Upper lobe of left lung (tissue), 6 donors: ENCODE results near the gene MPP4. TPM values are rescaled to one million over a fixed set of nuclear protein-coding genes. Genes with fewer than 3 reads are reported as not detected.
A peak's percentile ranks its signal among the peaks of the same experiment; 100 is the strongest.

Experiments used
- ATAC-seq, 2 donors: fragments of 200-7000 bp; cut with Tn5 transposase; one replicate each; pipeline ENCODE4 v1.9.1; 2022; ENCODE audit warnings: mild to moderate bottlenecking in 2 of 2, moderate library complexity in 2 of 2; ENCODE audit not compliant: low FRiP score in 2 of 2
- DNase-seq, 2 donors: peaks; one replicate each; pipeline ENCODE4 v3.0.0-alpha.2; 2019 to 2020
- H3K27ac ChIP-seq, 4 donors: fragments of 200-600 bp; sonication (generic); one replicate each; pipeline ENCODE4 v1.5.1; 2016 to 2019
- H3K27me3 ChIP-seq, 4 donors: fragments of 200-600 bp; sonication (generic); one replicate each; pipeline ENCODE4 v1.5.1; 2017 to 2019
- H3K36me3 ChIP-seq, 4 donors: fragments of 200-600 bp; sonication (generic); one replicate each; pipeline ENCODE4 v1.5.1; 2016 to 2019
- H3K4me1 ChIP-seq, 4 donors: fragments of 200-600 bp; sonication (generic); one replicate each; pipeline ENCODE4 v1.5.1; 2018 to 2019
- H3K4me3 ChIP-seq, 4 donors: fragments of 200-600 bp; sonication (generic); one replicate each; pipeline ENCODE4 v1.5.1; 2017 to 2019; ENCODE audit warnings: mild to moderate bottlenecking in 2 of 4, moderate library complexity in 1 of 4
- H3K9me3 ChIP-seq, 4 donors: fragments of 200-600 bp; sonication (generic); one replicate each; pipeline ENCODE4 v1.5.1; 2018 to 2019
- CTCF ChIP-seq, 6 experiments: fragments of 450-650 bp in 4 of 6; fragments of 200-600 bp in 2 of 6; sonication (generic) in 2 of 6; IDR thresholded peaks; one replicate each; pipeline ENCODE4 v1.5.1; 2016 to 2019; ENCODE audit warnings: antibody characterized with exemption in 6 of 6
- EP300 ChIP-seq, 4 donors: sonication (generic); formaldehyde crosslinking; IDR thresholded peaks; one replicate each; pipeline ENCODE4 v1.5.1; 2017; ENCODE audit warnings: antibody characterized with exemption in 4 of 4, control low read depth in 2 of 4
- POLR2A ChIP-seq, 4 donors: fragments of 450-650 bp; IDR thresholded peaks; one replicate each; pipeline ENCODE4 v1.5.1; 2016 to 2017; ENCODE audit warnings: antibody characterized with exemption in 4 of 4, mild to moderate bottlenecking in 2 of 4
- POLR2AphosphoS5 ChIP-seq, 2 donors: sonication (generic); formaldehyde crosslinking; IDR thresholded peaks; one replicate each; pipeline ENCODE4 v1.5.1; 2017; ENCODE audit warnings: antibody characterized with exemption in 2 of 2
- WGBS, 2 donors: methylation state at CpG; one replicate each; pipeline ENCODE4 v1.1.5; 2017 to 2018; 5-methylcytosine and 5-hydroxymethylcytosine counted together
- total RNA-seq, 6 donors: library from RNA; depleted of rRNA in 4 of 6; stranded (reverse); fragments of >200 nt in 4 of 6; gene quantifications; one replicate each; pipeline versions ENCODE4 v1.1.0 to v1.2.1, GENCODE V29; 2016 to 2021
- donor health status: DM: no; HTN: no; CAD: no; lungs with moderate emphysema.
- donor health status: DM: no; HTN: yes; CAD: no; lungs with severe emphysema.

The MPP4 gene
- total RNA-seq, 6 donors from 2014 or later = 0.13 to 2.1 (median 0.15) TPM; not detected in 1

DNA sequence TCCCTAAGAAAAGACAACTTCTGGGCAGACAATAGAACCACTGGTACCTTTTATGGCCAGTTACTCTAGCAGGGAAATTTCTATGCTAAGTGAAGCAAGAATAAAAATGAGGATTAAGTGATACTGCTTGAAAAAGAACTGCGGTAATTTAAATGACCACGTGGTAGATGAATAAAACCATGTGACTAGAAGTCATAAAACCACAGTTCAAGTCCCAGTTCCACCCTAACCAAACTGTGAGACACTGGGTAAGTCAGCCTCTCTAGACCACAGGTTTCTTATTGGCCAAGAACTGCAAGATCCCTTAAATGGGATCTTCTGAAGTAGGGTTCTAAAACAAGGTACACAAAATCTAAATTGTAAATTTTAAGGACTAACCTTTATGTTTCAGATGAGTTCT is 67.9 kb downstream of the MPP4 start:
- 78 to 90% methylated on average over 2 of the region's 2 CpGs for WGBS, 2 donors
- TF ChIP-seq CTCF (IDR thresholded peaks at IDR 0.05) (no peak), POLR2A (IDR thresholded peaks at IDR 0.05) (no peak), POLR2AphosphoS5 (IDR thresholded peaks at IDR 0.05) (no peak), EP300 (IDR thresholded peaks at IDR 0.05) (no peak)
- H3K27ac ChIP-seq = no peak overlapping the region

DNA sequence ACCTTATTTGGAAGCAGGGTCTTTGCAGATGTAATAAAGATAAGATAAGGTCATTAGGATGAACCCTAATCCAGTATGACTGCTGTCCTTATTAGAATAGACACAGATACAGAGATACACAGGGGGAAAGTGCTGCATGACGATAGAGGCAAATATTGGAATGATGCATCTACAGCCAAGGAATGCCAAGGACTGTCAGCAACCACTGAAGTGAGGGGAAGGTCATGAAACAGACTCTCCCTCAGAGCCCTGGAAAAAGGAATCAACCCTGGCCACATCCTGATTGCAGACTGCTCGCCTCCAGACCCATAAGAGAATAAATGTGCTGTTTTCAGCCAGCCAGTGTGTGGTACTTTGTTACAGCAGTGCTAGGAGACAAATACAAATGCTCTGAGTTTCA is 69.9 kb downstream of the MPP4 start:
- TF ChIP-seq CTCF (IDR thresholded peaks at IDR 0.05) (no peak), POLR2AphosphoS5 (IDR thresholded peaks at IDR 0.05) (no peak), POLR2A (IDR thresholded peaks at IDR 0.05) (no peak)
- 88 to 94% methylated on average over 2 of the region's 2 CpGs for WGBS, 2 donors

More for the DNA sequence above, 67.9 kb downstream of the MPP4 start:
- ATAC-seq (no peak), DNase-seq (no peak)
- no peaks in the 10 kb centered on the region for H3K27me3 ChIP-seq
- H3K4me1 ChIP-seq = no peaks in the 10 kb centered on the region
- no peak overlapping the region for H3K4me3 ChIP-seq
- H3K9me3 ChIP-seq = no peaks in the 10 kb centered on the region
- peaks cover 0 to 56% (median 13%) of the 10 kb centered on the region in 4 donors for H3K36me3 ChIP-seq

DNA sequence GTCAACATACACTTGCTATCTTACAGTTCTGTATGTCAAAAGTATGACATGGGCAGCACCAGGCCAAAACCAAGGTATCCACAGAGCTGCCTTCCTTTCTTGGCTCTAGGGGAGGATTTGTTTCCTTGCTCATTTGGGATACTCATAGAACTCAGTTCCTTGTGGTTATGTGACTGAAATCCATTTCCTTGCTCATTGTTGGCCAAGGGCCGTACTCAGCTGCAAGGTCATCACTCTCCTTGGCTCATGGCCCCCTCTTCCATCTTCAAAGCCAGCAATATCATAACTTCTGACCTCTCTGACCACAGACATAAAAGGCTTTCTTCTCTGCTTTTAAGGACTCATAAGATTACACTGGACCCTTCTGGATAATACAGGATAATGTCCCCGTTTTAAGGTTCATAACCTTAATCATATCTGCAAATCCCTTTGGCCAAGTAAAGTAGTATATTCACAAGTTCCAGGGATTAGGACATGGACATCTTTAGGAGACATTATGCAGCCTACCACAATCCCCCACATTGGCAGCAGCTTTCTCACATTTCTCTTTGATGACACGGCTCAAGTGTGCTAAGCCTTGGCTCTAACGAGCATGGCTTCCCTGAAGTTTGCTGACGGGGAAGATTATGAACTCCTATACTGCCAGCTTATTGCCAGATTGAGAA is 76.0 kb downstream of the MPP4 start:
- H3K9me3 ChIP-seq = no peaks in the 10 kb centered on the region
- DNase-seq (no peak), ATAC-seq (peak in 1 of 2 donors; percentile 56)
- peaks cover 0 to 18% (median 0%) of the 10 kb centered on the region in 4 donors for H3K36me3 ChIP-seq
- no peaks in the 10 kb centered on the region for H3K4me1 ChIP-seq
- no peak overlapping the region for H3K27ac ChIP-seq
- TF ChIP-seq POLR2A (IDR thresholded peaks at IDR 0.05) (no peak), POLR2AphosphoS5 (IDR thresholded peaks at IDR 0.05) (no peak), EP300 (IDR thresholded peaks at IDR 0.05) (no peak), CTCF (IDR thresholded peaks at IDR 0.05) (no peak)
- 90 to 96% methylated on average over 5 of the region's 5 CpGs for WGBS, 2 donors
- no peaks in the 10 kb centered on the region for H3K27me3 ChIP-seq
- no peak overlapping the region for H3K4me3 ChIP-seq

More for the DNA sequence above, 69.9 kb downstream of the MPP4 start:
- Histone ChIP-seq H3K4me1 (no peaks in the 10 kb centered on the region), H3K4me3 (no peak overlapping the region), H3K27ac (no peak overlapping the region), H3K27me3 (no peaks in the 10 kb centered on the region), H3K9me3 (no peaks in the 10 kb centered on the region), H3K36me3 (peaks cover 0 to 57% (median 11%) of the 10 kb centered on the region in 4 donors)
- ATAC-seq (no peak), DNase-seq (no peak)

GRCh38 chr2:201621293-201621999 is 77.0 kb downstream of the MPP4 start:
- WGBS, 2 donors = 94 to 95% methylated on average over 4 of the region's 4 CpGs
- TF ChIP-seq EP300 (IDR thresholded peaks at IDR 0.05) = no peak
- no peak for TF ChIP-seq POLR2AphosphoS5 (IDR thresholded peaks at IDR 0.05)
- no peak for TF ChIP-seq POLR2A (IDR thresholded peaks at IDR 0.05)
- TF ChIP-seq CTCF (IDR thresholded peaks at IDR 0.05) = no peak

More at GRCh38 chr2:201621293-201621999, 77.0 kb downstream of the MPP4 start:
- no peaks in the 10 kb centered on the region for H3K9me3 ChIP-seq
- H3K27ac ChIP-seq = no peak overlapping the region
- H3K36me3 ChIP-seq = peaks cover 0 to 11% (median 0%) of the 10 kb centered on the region in 4 donors
- H3K27me3 ChIP-seq = no peaks in the 10 kb centered on the region
- H3K4me1 ChIP-seq = no peaks in the 10 kb centered on the region
- ATAC-seq = no peak
- DNase-seq = no peak
- no peak overlapping the region for H3K4me3 ChIP-seq
